Right lobe of liver (tissue), 4 donors: ENCODE data around the gene RAP1B.

Experiments used
- CTCF ChIP-seq, 4 donors: fragments of 200-600 bp in 3 of 4; fragments of 450-650 bp in 1 of 4; IDR thresholded peaks; one replicate each; pipeline versions ENCODE4 v1.5.1 to v1.8.0; 2016 to 2022; ENCODE audit warnings: antibody characterized with exemption in 4 of 4, mild to moderate bottlenecking in 2 of 4
- POLR2A ChIP-seq: fragments of 450-650 bp; IDR thresholded peaks from one replicate; pipeline ENCODE4 v1.6.1; 2017; ENCODE audit warnings: antibody characterized with exemption, mild to moderate bottlenecking
- donor health status: DM: no; HTN: no; CAD: no.
- donor health status: DM: no; HTN: no; CAD: no.
- donor health status: DM: no; HTN: yes; CAD: no.

GRCh38 chr12:68611094-68611805, 551 bp downstream of the RAP1B start:
- no peak for TF ChIP-seq CTCF (IDR thresholded peaks at IDR 0.05)
- peak; percentile 66 for TF ChIP-seq POLR2A
